A673 (cell line): ENCODE measurements around the gene ZNF480. TPM values are rescaled to one million over a fixed set of nuclear protein-coding genes. Genes with fewer than 3 reads are reported as not detected.

Experiments used
- BruUV-seq: library from RNA; stranded (reverse); fragments of 400-500 nt; replicated peaks from 2 replicates; lab custom pipeline; 2021; lab: Mats Ljungman, UMichigan
- CTCF ChIA-PET: fragments of 300-600 bp; sonication (Branson Sonifier 250); formaldehyde crosslinking; loops from one replicate; lab custom pipeline; 2022; ENCODE audit warnings: antibody characterized with exemption; lab: Charles Lee
- POLR2A ChIA-PET: fragments of 300-600 bp; sonication (Branson Sonifier 250); formaldehyde crosslinking; loops from one replicate; lab custom pipeline; 2022; ENCODE audit warnings: antibody characterized with exemption; ENCODE audit not compliant: low non-redundant PET; lab: Charles Lee
- DNase-seq: peaks from one replicate; pipeline ENCODE4 v3.0.0-alpha.2; 2015; ENCODE audit warnings: low spot score
- H3K27ac ChIP-seq: fragments of 200-600 bp; sonication (generic); 2 replicates; pipeline ENCODE4 v1.5.1; 2016; ENCODE audit warnings: mixed run types, low read depth, mild to moderate bottlenecking, mixed read lengths, antibody characterized with exemption, low read length; ENCODE audit not compliant: poor library complexity, severe bottlenecking
- H3K27me3 ChIP-seq: fragments of 200-600 bp; sonication (generic); replicated peaks from 2 replicates; pipeline ENCODE4 v1.6.1; 2017; ENCODE audit warnings: mixed run types, low read depth, mild to moderate bottlenecking, mixed read lengths, antibody characterized with exemption, low read length; ENCODE audit not compliant: insufficient read depth, poor library complexity
- H3K36me3 ChIP-seq: fragments of 200-600 bp; sonication (generic); 2 replicates; pipeline ENCODE4 v1.6.1; 2016; ENCODE audit warnings: mixed run types, mild to moderate bottlenecking, mixed read lengths, antibody characterized with exemption, low read length; ENCODE audit not compliant: insufficient read depth, poor library complexity, severe bottlenecking
- H3K4me1 ChIP-seq: fragments of 200-600 bp; sonication (generic); 2 replicates; pipeline ENCODE4 v1.6.1; 2017; ENCODE audit warnings: mixed run types, mild to moderate bottlenecking, mixed read lengths, antibody characterized with exemption, low read length; ENCODE audit not compliant: insufficient read depth, poor library complexity, severe bottlenecking
- H3K4me3 ChIP-seq: fragments of 200-600 bp; sonication (generic); 2 replicates; pipeline ENCODE4 v1.5.1; 2016; ENCODE audit warnings: low read depth, mixed run types, mild to moderate bottlenecking, mixed read lengths, low read length; ENCODE audit not compliant: poor library complexity, severe bottlenecking
- H3K9me3 ChIP-seq: fragments of 200-600 bp; sonication (generic); 2 replicates; pipeline ENCODE4 v1.6.1; 2016; ENCODE audit warnings: mixed run types, low read depth, mild to moderate bottlenecking, mixed read lengths, antibody characterized with exemption, low read length; ENCODE audit not compliant: poor library complexity, severe bottlenecking
- EZH2 ChIP-seq: fragments of 200-600 bp; sonication (generic); IDR thresholded peaks from 2 replicates; pipeline ENCODE4 v1.6.1; 2017; ENCODE audit warnings: borderline replicate concordance, low read depth, mild to moderate bottlenecking, mixed read lengths, antibody characterized with exemption, low read length; ENCODE audit not compliant: poor library complexity, severe bottlenecking
- intact Hi-C: fragments of 100-400 bp; cut with micrococcal nuclease; formaldehyde crosslinking; loops from one replicate; pipeline ENCODE4 v1.10.0; 2022; ENCODE audit not compliant: unreplicated experiment
- total RNA-seq: library from RNA; stranded (reverse); gene quantifications from 2 replicates; pipeline ENCODE4 v1.2.3, GENCODE V29; 2021
- TF ChIP-seq, protein P1 (sequence below): fragments of 300-800, 200-600 bp; sonication (generic); conservative IDR thresholded peaks from 2 replicates; pipeline ENCODE4 v1.5.1; 2017; ENCODE audit warnings: low read depth, mild to moderate bottlenecking, antibody characterized with exemption, low read length, moderate library complexity, mixed read lengths

Gene ZNF480
- total RNA-seq, 1 experiment from 2014 or later, result 20.7 TPM

- no TSS peak for BruUV-seq
- POLR2A ChIA-PET, result no interaction called here
- Histone ChIP-seq H3K27ac (peak overlapping the region; percentile 82), H3K36me3 (peaks cover 37% of the 10 kb centered on the region), H3K4me1 (peaks cover 6% of the 10 kb centered on the region), H3K4me3 (peak overlapping the region; percentile 64), H3K27me3 (no peaks in the 10 kb centered on the region), H3K9me3 (peaks cover 7% of the 10 kb centered on the region)
- CTCF ChIA-PET, result no interaction called here
- TF ChIP-seq, protein P1, sequence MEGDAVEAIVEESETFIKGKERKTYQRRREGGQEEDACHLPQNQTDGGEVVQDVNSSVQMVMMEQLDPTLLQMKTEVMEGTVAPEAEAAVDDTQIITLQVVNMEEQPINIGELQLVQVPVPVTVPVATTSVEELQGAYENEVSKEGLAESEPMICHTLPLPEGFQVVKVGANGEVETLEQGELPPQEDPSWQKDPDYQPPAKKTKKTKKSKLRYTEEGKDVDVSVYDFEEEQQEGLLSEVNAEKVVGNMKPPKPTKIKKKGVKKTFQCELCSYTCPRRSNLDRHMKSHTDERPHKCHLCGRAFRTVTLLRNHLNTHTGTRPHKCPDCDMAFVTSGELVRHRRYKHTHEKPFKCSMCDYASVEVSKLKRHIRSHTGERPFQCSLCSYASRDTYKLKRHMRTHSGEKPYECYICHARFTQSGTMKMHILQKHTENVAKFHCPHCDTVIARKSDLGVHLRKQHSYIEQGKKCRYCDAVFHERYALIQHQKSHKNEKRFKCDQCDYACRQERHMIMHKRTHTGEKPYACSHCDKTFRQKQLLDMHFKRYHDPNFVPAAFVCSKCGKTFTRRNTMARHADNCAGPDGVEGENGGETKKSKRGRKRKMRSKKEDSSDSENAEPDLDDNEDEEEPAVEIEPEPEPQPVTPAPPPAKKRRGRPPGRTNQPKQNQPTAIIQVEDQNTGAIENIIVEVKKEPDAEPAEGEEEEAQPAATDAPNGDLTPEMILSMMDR, result no peak
- TF ChIP-seq EZH2, result no peak
- DNase-seq, result peak; percentile 8
- intact Hi-C loops, result no loop called here
Measured at GRCh38 chr19:52297601-52298364, 814 bp downstream of the ZNF480 start.

DNA sequence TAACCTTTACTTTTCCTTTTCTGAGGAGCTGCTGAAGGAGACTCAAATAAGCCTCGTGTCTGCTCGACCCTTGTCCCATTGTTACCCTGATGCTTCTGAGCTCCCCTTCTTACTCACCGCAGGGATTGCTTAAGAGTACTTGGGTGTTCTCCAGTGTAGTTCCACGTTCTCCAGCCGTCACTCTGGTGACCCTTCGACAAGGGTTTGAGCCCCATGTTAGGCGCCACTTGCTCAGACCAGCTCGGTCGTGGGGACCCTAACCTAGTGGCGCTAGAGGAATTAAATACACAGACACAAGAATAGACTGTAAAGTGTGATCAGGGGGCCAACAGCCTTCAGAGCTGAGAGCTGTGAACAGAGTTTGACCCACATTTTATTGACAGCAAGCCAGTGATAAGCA, 10.3 kb downstream of the ZNF480 start:
- H3K4me3 ChIP-seq, result no peak overlapping the region
- H3K27me3 ChIP-seq, result no peaks in the 10 kb centered on the region
- BruUV-seq, result no TSS peak
- peaks cover 36% of the 10 kb centered on the region for H3K9me3 ChIP-seq
- ChIA-PET CTCF (no interaction called here), POLR2A (no interaction called here)
- intact Hi-C loops, result no loop called here
- peaks cover 40% of the 10 kb centered on the region for H3K36me3 ChIP-seq
- DNase-seq, result peak; percentile 11
- no peaks in the 10 kb centered on the region for H3K4me1 ChIP-seq
- H3K27ac ChIP-seq, result no peak overlapping the region
- no peak for TF ChIP-seq EZH2
- TF ChIP-seq, protein P1, result no peak

DNA sequence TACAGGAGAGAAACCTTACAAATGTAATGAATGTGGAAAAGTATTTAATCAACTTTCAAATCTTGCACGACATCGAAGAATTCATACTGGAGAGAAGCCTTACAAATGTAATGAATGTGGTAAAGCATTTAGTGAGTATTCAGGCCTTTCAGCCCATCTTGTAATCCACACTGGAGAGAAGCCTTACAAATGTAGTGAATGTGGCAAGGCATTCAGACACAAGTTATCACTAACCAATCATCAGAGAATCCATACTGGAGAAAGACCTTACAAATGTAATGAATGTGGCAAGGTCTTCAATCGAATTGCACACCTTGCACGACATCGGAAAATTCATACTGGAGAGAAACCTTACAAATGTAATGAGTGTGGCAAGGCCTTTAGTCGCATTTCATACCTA, 25.5 kb downstream of the ZNF480 start:
- no peak overlapping the region for H3K4me3 ChIP-seq
- no peak overlapping the region for H3K27ac ChIP-seq
- CTCF ChIA-PET, result no interaction called here
- peaks cover 66% of the 10 kb centered on the region for H3K36me3 ChIP-seq
- BruUV-seq, result no TSS peak
- intact Hi-C loops, result no loop called here
- TF ChIP-seq, protein P1, result no peak
- no peak for TF ChIP-seq EZH2
- H3K27me3 ChIP-seq, result no peaks in the 10 kb centered on the region
- no peak for DNase-seq
- no peaks in the 10 kb centered on the region for H3K4me1 ChIP-seq
- H3K9me3 ChIP-seq, result peaks cover 94% of the 10 kb centered on the region
- POLR2A ChIA-PET, result no interaction called here
